Tibial nerve (tissue), 4 donors: ENCODE results near the gene TAOK3. TPM values are rescaled to one million over a fixed set of nuclear protein-coding genes. Genes with fewer than 3 reads are reported as not detected.
"Not testable (repeated sequence)": the region's sequence is repeated elsewhere in the genome, so short reads cannot be mapped to it uniquely, and the experiment has no call there.

Experiments used
- DNase-seq, 2 donors: peaks; one replicate each; pipeline ENCODE4 v3.0.0-alpha.2; 2019; ENCODE audit warnings: low spot score in 2 of 2
- H3K27ac ChIP-seq, 4 donors: fragments of 200-600 bp; sonication (generic) in 3 of 4; one replicate each; pipeline ENCODE4 v1.5.1; 2017 to 2019; ENCODE audit warnings: mild to moderate bottlenecking in 1 of 4
- H3K27me3 ChIP-seq, 2 donors: fragments of 200-600 bp; sonication (generic) in 1 of 2; one replicate each; pipeline versions ENCODE4 v1.5.1 to v1.6.0; 2017 to 2019
- H3K36me3 ChIP-seq, 3 donors: fragments of 200-600 bp; sonication (generic); one replicate each; pipeline ENCODE4 v1.5.1; 2018 to 2019
- H3K4me1 ChIP-seq, 4 donors: fragments of 200-600 bp; sonication (generic) in 3 of 4; one replicate each; pipeline ENCODE4 v1.5.1; 2017 to 2019
- H3K4me3 ChIP-seq, 4 donors: fragments of 200-600 bp; sonication (generic) in 3 of 4; one replicate each; pipeline ENCODE4 v1.5.1; 2017 to 2019; ENCODE audit warnings: mild to moderate bottlenecking in 1 of 4, moderate library complexity in 1 of 4
- H3K9me3 ChIP-seq, 4 donors: fragments of 200-600 bp; sonication (generic) in 3 of 4; one replicate each; pipeline ENCODE4 v1.5.1; 2017 to 2019
- CTCF ChIP-seq, 5 experiments: fragments of 200-600 bp in 3 of 5; fragments of 450-650 bp in 2 of 5; sonication (generic) in 3 of 5; IDR thresholded peaks; one replicate each; pipeline ENCODE4 v1.5.1; 2016 to 2019; ENCODE audit warnings: antibody characterized with exemption in 5 of 5, mild to moderate bottlenecking in 3 of 5, moderate library complexity in 2 of 5
- EP300 ChIP-seq, 2 donors: sonication (generic); formaldehyde crosslinking; IDR thresholded peaks; one replicate each; pipeline ENCODE4 v1.6.1; 2017; ENCODE audit warnings: antibody characterized with exemption in 2 of 2, mild to moderate bottlenecking in 1 of 2
- POLR2A ChIP-seq, 2 donors: fragments of 450-650 bp; IDR thresholded peaks; one replicate each; pipeline ENCODE4 v1.6.1; 2017; ENCODE audit warnings: antibody characterized with exemption in 2 of 2, mild to moderate bottlenecking in 2 of 2, moderate library complexity in 2 of 2
- WGBS, 2 donors: methylation state at CpG; one replicate each; pipeline ENCODE4 v1.1.5; 2018; 5-methylcytosine and 5-hydroxymethylcytosine counted together
- total RNA-seq, 4 donors: library from RNA; depleted of rRNA; stranded (reverse); fragments of >200 nt; gene quantifications; one replicate each; pipeline ENCODE4 v1.1.0, GENCODE V29; 2016

TAOK3 gene
- total RNA-seq, 4 donors from 2014 or later: 43.7 to 99.0 (median 59.6) TPM

DNA sequence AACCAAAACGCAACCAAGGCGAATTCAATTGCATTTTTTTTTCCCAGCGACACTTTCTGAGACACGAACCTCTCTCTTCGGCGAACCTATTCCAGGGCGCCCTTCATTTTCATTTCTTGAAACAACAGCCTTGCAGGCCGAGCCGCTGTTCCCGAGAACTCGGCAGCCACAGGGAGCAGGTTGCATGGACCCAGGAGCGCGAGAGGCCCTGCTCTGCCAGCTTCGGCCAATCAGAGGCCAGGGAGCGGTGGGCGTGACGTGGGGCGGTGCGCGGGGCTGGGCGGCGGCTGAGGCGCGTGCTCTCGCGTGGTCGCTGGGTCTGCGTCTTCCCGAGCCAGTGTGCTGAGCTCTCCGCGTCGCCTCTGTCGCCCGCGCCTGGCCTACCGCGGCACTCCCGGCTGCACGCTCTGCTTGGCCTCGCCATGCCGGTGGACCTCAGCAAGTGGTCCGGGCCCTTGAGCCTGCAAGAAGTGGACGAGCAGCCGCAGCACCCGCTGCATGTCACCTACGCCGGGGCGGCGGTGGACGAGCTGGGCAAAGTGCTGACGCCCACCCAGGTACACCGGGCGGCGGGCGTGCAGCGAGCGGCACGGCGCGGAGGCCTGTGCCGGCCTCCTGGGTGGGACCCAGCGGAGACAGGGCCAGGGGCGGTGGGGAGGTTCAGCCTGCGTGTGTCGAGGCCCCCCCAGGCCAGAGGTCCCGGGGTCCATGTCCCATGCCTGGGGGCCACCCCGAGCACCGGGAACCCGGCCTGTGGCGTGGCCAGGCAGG, 236.7 kb downstream of the TAOK3 start, which contains the start of gene PEBP1:
PEBP1 (plus strand) TSS at position 337 of the 771 bp plus-strand sequence; CDS start at position 423, 86 bp downstream.
- peak within 1 kb of the TSS; percentile 87 to 99 (median 94) for H3K27ac ChIP-seq
- no peaks in the 10 kb centered on the region for H3K9me3 ChIP-seq
- peaks cover 0 to 33% (median 2%) of the 10 kb centered on the region in 3 donors for H3K36me3 ChIP-seq
- WGBS, 2 donors: 1% methylated on average over 11 to 58 of the region's 70 CpGs
- peaks cover 0 to 68% (median 25%) of the 10 kb centered on the region in 4 donors for H3K4me1 ChIP-seq
- no peaks in the 10 kb centered on the region for H3K27me3 ChIP-seq
- TF ChIP-seq POLR2A (IDR thresholded peaks at IDR 0.05): peak; percentile 95 to 96
- peak; percentile 72 to 98 for TF ChIP-seq EP300 (IDR thresholded peaks at IDR 0.05)
- TF ChIP-seq CTCF (IDR thresholded peaks at IDR 0.05): peak in 1 of 5 experiments; percentile 43
- H3K4me3 ChIP-seq: peak within 1 kb of the TSS; percentile 75 to 99 (median 92)
- DNase-seq: peak; percentile 94

DNA sequence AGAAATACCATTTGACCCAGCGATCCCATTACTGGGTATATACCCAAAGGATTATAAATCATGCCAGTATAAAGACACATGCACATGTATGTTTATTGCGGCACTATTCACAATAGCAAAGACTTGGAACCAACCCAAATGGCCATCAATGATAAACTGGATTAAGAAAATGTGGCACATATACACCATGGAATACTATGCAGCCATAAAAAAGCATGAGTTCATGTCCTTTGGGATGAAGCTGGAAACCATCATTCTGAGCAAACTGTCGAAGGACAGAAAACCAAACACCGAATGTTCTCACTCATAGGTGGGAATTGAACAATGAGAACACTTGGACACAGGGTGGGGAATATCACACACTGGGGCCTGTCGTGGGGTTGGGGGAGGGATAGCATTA, 243.3 kb downstream of the TAOK3 start:
- peaks cover 0 to 18% (median 0%) of the 10 kb centered on the region in 4 donors for H3K4me1 ChIP-seq
- not testable (repeated sequence) for H3K9me3 ChIP-seq, H3K27ac ChIP-seq, H3K27me3 ChIP-seq, H3K4me3 ChIP-seq, DNase-seq, H3K36me3 ChIP-seq
- WGBS, 2 donors: 96 to 98% methylated on average over 5 of the region's 5 CpGs

DNA sequence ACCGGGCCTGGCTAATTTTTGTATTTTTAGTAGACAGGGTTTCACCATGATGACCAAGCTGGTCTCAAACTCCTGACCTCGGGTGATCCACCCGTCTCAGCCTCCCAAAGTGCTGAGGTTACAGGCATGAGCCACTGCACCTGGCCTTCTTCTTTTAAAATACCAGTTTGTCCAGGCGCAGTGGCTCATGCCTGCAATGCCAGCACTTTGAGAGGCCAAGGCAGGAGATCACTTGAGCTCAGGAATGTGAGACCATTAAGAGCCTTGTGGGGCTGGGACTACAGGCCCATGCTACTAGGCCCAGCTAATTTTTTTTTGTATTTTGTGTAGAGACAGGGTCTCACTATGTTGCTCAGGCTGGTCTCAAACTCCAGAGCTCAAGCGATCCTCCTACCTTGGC, 244.8 kb downstream of the TAOK3 start:
- H3K36me3 ChIP-seq: peaks cover 0 to 6% (median 0%) of the 10 kb centered on the region in 3 donors
- peaks cover 0 to 14% (median 0%) of the 10 kb centered on the region in 4 donors for H3K4me1 ChIP-seq
- H3K4me3 ChIP-seq: no peak overlapping the region
- no peak for TF ChIP-seq EP300 (IDR thresholded peaks at IDR 0.05)
- no peak for TF ChIP-seq CTCF (IDR thresholded peaks at IDR 0.05)
- no peak for TF ChIP-seq POLR2A (IDR thresholded peaks at IDR 0.05)
- no peaks in the 10 kb centered on the region for H3K9me3 ChIP-seq
- DNase-seq: no peak
- H3K27ac ChIP-seq: no peak overlapping the region
- H3K27me3 ChIP-seq: no peaks in the 10 kb centered on the region
- WGBS, 2 donors: 95 to 98% methylated on average over 5 of the region's 5 CpGs

GRCh38 chr12:118126119-118126757, 246.5 kb downstream of the TAOK3 start:
- TF ChIP-seq POLR2A (IDR thresholded peaks at IDR 0.05): no peak
- TF ChIP-seq EP300 (IDR thresholded peaks at IDR 0.05): no peak
- no peak for TF ChIP-seq CTCF (IDR thresholded peaks at IDR 0.05)
- Histone ChIP-seq H3K4me3 (no peak overlapping the region), H3K4me1 (peaks cover 0 to 5% (median 0%) of the 10 kb centered on the region in 4 donors), H3K36me3 (peaks cover 0 to 6% (median 0%) of the 10 kb centered on the region in 3 donors), H3K27ac (no peak overlapping the region), H3K27me3 (no peaks in the 10 kb centered on the region), H3K9me3 (no peaks in the 10 kb centered on the region)
- 85 to 90% methylated on average over 12 to 13 of the region's 13 CpGs for WGBS, 2 donors
- DNase-seq: no peak

DNA sequence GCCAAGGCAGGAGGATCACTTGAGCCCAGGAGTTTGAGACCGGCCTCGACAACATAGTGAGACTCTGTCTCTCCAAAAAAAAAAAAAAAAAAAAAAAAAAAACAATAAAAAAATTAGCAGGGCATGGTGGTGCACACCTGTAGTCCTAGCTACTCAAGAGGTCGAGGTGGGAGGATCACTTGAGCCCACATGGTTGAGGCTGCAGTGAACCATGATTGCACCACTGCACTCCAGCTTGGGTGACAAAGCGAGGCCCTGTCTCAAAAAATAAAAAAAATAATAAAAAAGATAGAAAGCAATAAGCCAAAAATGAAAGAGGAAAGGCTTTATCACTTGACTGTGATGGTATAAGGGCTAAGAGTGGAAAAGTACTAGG, 247.0 kb downstream of the TAOK3 start:
- 94% methylated on average over 4 of the region's 4 CpGs for WGBS, 2 donors
- Histone ChIP-seq H3K4me3 (no peak overlapping the region), H3K4me1 (peaks cover 0 to 8% (median under 1%) of the 10 kb centered on the region in 4 donors), H3K36me3 (peaks cover 0 to 6% (median 0%) of the 10 kb centered on the region in 3 donors), H3K27me3 (no peaks in the 10 kb centered on the region), H3K27ac (no peak overlapping the region), H3K9me3 (no peaks in the 10 kb centered on the region)
- DNase-seq: no peak
- TF ChIP-seq EP300 (IDR thresholded peaks at IDR 0.05) (no peak), CTCF (IDR thresholded peaks at IDR 0.05) (no peak), POLR2A (IDR thresholded peaks at IDR 0.05) (no peak)
